Sigmoid colon (tissue), 7 donors: Measurements from ENCODE around the gene NLGN4X. TPM values are rescaled to one million over a fixed set of nuclear protein-coding genes. Genes with fewer than 3 reads are reported as not detected.

Experiments
- DNase-seq: peaks from one replicate; pipeline ENCODE4 v3.0.0-alpha.2; 2019
- H3K27ac ChIP-seq, 4 donors: fragments of 200-600 bp; sonication (generic); one replicate each; pipeline ENCODE4 v1.5.1; 2016 to 2019; ENCODE audit warnings: mild to moderate bottlenecking in 1 of 4
- H3K27me3 ChIP-seq, 3 donors: fragments of 200-600 bp; sonication (generic); one replicate each; pipeline ENCODE4 v1.5.1; 2019; ENCODE audit warnings: mild to moderate bottlenecking in 1 of 3
- H3K36me3 ChIP-seq, 4 donors: fragments of 200-600 bp; sonication (generic); one replicate each; pipeline ENCODE4 v1.5.1; 2016 to 2019
- H3K4me1 ChIP-seq, 4 donors: fragments of 200-600 bp; sonication (generic); one replicate each; pipeline ENCODE4 v1.5.1; 2017 to 2019
- H3K4me3 ChIP-seq, 4 donors: fragments of 200-600 bp; sonication (generic); one replicate each; pipeline ENCODE4 v1.5.1; 2017 to 2019; ENCODE audit warnings: mild to moderate bottlenecking in 2 of 4, moderate library complexity in 1 of 4
- H3K9me3 ChIP-seq, 4 donors: fragments of 200-600 bp in 3 of 4; sonication (generic) in 3 of 4; one replicate each; pipeline versions ENCODE4 v1.5.1 to v1.6.1; 2013 to 2019
- EP300 ChIP-seq, 4 donors: sonication (generic); formaldehyde crosslinking; IDR thresholded peaks; one replicate each; pipeline ENCODE4 v1.6.1; 2017; ENCODE audit warnings: antibody characterized with exemption in 4 of 4
- POLR2A ChIP-seq, 2 donors: fragments of 450-650 bp; IDR thresholded peaks; one replicate each; pipeline ENCODE4 v1.6.1; 2016; ENCODE audit warnings: antibody characterized with exemption in 2 of 2, mild to moderate bottlenecking in 2 of 2, moderate library complexity in 2 of 2
- POLR2AphosphoS5 ChIP-seq, 4 donors: sonication (generic); formaldehyde crosslinking; IDR thresholded peaks; one replicate each; pipeline ENCODE4 v1.6.1; 2017; ENCODE audit warnings: antibody characterized with exemption in 4 of 4
- WGBS, 2 donors: extraction: QIAGEN DNeasy Blood & Tissue Kit; methylation state at CpG; one replicate each; pipeline ENCODE4 v1.1.7; 2013; 5-methylcytosine and 5-hydroxymethylcytosine counted together
- intact Hi-C: fragments of 100-400 bp; cut with DNase I; formaldehyde crosslinking; loops from one replicate; pipeline ENCODE4 v1.15.1; 2023
- polyA plus RNA-seq, 3 donors: library from polyadenylated mRNA; stranded (reverse); fragments of 200-250 nt; gene quantifications; one replicate each; pipeline ENCODE4 v1.2.3, GENCODE V29; 2013
- total RNA-seq, 4 donors: library from RNA; depleted of rRNA; stranded (reverse); fragments of >200 nt; gene quantifications; one replicate each; pipeline ENCODE4 v1.1.0, GENCODE V29; 2016
- TF ChIP-seq, protein P1 (sequence below), 4 experiments: fragments of 450-650 bp in 3 of 4; fragments of 200-600 bp in 1 of 4; IDR thresholded peaks; one replicate each; pipeline ENCODE4 v1.5.1; 2016 to 2019; ENCODE audit warnings: antibody characterized with exemption in 4 of 4, mild to moderate bottlenecking in 3 of 4, moderate library complexity in 2 of 4
- donor health status: healthy with polysubstance abuse.
- donor health status: Bipolar disorder and iron deficiency.
- donor health status: healthy.

NLGN4X gene
- total and polyA plus RNA-seq, 7 donors: under 0.01 to 6.4 (median 4.0) TPM; not detected in 1

DNA sequence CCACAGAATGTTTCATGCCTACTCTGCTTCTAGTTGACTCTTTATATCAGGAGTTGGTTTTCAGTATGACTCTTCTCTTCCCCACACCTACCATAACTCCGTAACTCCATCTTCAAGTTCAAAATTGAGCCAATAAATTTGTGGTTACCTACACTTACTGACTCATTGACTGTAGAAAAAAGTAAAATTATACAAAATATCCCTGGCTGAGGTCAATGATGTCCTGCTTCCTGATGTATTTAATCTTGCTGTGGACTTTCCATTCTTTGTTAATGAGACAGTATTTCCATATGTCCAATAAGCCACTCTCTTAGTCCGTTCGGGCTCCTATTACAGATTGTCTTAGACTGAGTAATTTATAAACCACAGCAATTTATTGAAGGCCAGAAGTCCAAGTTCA, 9.9 kb upstream of the NLGN4X start:
- TF ChIP-seq, protein P1, sequence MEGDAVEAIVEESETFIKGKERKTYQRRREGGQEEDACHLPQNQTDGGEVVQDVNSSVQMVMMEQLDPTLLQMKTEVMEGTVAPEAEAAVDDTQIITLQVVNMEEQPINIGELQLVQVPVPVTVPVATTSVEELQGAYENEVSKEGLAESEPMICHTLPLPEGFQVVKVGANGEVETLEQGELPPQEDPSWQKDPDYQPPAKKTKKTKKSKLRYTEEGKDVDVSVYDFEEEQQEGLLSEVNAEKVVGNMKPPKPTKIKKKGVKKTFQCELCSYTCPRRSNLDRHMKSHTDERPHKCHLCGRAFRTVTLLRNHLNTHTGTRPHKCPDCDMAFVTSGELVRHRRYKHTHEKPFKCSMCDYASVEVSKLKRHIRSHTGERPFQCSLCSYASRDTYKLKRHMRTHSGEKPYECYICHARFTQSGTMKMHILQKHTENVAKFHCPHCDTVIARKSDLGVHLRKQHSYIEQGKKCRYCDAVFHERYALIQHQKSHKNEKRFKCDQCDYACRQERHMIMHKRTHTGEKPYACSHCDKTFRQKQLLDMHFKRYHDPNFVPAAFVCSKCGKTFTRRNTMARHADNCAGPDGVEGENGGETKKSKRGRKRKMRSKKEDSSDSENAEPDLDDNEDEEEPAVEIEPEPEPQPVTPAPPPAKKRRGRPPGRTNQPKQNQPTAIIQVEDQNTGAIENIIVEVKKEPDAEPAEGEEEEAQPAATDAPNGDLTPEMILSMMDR (IDR thresholded peaks at IDR 0.05): no peak
- no peak for TF ChIP-seq POLR2AphosphoS5 (IDR thresholded peaks at IDR 0.05)
- DNase-seq: no peak
- Histone ChIP-seq H3K4me3 (no peak overlapping the region), H3K9me3 (no peaks in the 10 kb centered on the region), H3K27ac (no peak overlapping the region), H3K36me3 (no peaks in the 10 kb centered on the region), H3K4me1 (no peaks in the 10 kb centered on the region), H3K27me3 (no peaks in the 10 kb centered on the region)
- intact Hi-C loops: no loop called here
- whole genome bisulfite sequencing, 2 donors: 89 to 91% methylated on average over 3 of the region's 3 CpGs

DNA sequence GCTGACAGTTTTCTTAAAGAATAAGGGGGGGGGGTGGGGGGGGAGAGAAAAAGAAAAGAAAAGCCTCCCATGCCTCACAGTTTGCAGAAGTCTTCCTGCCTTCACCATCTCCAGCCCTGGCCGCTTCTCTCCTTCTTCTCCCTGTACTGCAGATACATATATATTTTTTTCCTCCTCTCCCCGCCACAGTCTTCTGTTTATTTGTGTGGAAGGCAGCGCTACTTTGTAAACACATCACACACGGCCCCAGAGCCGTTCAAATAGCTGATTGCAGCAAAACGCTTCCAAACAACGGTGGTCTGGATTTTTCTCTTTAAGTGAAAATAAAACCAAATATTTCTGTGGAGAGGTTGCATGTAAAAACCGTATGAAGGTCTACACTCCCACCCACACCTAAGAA, 732 bp downstream of the NLGN4X start:
- H3K9me3 ChIP-seq: no peaks in the 10 kb centered on the region
- TF ChIP-seq POLR2A (IDR thresholded peaks at IDR 0.05) (no peak), POLR2AphosphoS5 (IDR thresholded peaks at IDR 0.05) (no peak), EP300 (IDR thresholded peaks at IDR 0.05) (no peak)
- TF ChIP-seq, protein P1 (IDR thresholded peaks at IDR 0.05): no peak
- H3K4me3 ChIP-seq: peak overlapping the region; percentile 21 to 42 (median 36)
- WGBS, 2 donors: 2 to 6% methylated on average over 8 of the region's 8 CpGs
- H3K36me3 ChIP-seq: no peaks in the 10 kb centered on the region
- no peak overlapping the region for H3K27ac ChIP-seq
- DNase-seq: no peak
- peaks cover 0 to 26% (median 10%) of the 10 kb centered on the region in 3 donors for H3K27me3 ChIP-seq
- peaks cover 0 to 19% (median 12%) of the 10 kb centered on the region in 4 donors for H3K4me1 ChIP-seq
- intact Hi-C loops: loop anchor here (10.0 kb wide), 1 partner anchor 203 kb away; no protein-coding TSS in a partner anchor

DNA sequence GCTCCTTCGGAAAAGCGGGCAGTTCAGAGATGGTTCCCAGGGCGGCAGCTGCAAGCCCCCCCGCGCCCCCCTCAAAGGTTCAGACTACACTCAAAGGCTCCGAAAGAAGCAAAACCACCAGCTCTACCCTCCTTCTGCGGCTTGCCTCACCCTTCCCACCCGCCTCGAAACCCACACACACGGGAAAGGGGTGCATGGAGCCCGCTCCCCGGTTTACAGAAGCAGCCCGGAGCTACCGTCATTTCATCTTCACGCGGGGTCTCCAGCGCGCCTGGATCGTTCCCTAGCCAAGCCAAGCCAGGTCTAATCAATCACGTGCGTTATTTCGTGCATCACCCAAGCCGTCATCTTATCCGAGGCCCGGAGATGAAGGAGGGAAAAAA, 1.2 kb downstream of the NLGN4X start:
- H3K27me3 ChIP-seq: peaks cover 0 to 26% (median 10%) of the 10 kb centered on the region in 3 donors
- TF ChIP-seq POLR2A (IDR thresholded peaks at IDR 0.05): no peak
- no peak for TF ChIP-seq POLR2AphosphoS5 (IDR thresholded peaks at IDR 0.05)
- TF ChIP-seq, protein P1 (IDR thresholded peaks at IDR 0.05): no peak
- no peak for TF ChIP-seq EP300 (IDR thresholded peaks at IDR 0.05)
- no peak for DNase-seq
- H3K4me3 ChIP-seq: peak overlapping the region; percentile 21 to 42 (median 36)
- no peaks in the 10 kb centered on the region for H3K36me3 ChIP-seq
- intact Hi-C loops: loop anchor here (10.0 kb wide), 1 partner anchor 203 kb away; no protein-coding TSS in a partner anchor
- peak overlapping the region in 1 of 4 donors; percentile 28 for H3K27ac ChIP-seq
- peaks cover 0 to 19% (median 12%) of the 10 kb centered on the region in 4 donors for H3K4me1 ChIP-seq
- 3 to 6% methylated on average over 25 of the region's 25 CpGs for WGBS, 2 donors
- H3K9me3 ChIP-seq: no peaks in the 10 kb centered on the region

DNA sequence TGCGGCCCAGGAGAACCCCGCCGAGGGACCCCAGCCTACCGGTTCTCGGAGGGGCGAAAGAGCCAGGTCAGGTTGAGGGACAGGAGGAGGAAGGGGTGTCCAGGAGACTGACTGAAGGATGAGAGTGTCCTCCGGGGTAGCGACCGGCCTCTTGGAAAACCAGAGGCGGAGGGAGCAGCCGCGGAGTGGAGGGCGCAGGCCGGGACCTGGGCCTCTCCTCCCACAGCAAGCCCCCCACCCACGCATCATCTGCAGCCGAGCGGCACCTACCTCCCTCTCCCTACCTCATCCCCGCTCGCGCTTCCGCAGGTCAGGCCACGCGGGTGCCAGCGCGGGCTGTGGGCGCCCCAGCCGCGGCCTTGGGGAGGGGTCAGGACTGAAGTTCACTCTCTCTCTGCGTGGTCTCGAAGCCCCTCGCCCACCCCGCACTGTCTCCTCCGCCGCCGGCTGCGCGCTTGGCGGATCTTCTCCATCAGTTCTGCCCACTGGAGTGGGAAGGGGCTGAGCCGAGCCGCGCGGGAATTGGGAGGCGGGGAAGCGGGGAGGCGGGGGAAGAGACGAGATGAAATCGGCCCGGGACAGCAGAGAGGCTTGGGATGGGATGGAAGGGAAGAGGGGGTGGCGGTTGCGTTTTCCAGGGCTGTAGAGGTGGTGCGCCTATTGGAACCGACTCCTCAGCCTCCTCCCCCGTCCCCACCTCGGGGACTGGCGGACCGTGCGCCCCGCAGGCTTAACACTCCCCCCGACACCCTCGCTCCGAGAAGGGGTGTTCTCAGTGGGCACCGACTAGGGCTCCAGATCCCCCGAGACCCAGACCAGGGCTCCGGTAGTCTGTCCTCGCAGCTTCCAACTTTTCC, 1.8 kb downstream of the NLGN4X start:
- DNase-seq: no peak
- H3K27ac ChIP-seq: peak overlapping the region in 2 of 4 donors; percentile 28 to 37
- peaks cover 0 to 19% (median 12%) of the 10 kb centered on the region in 4 donors for H3K4me1 ChIP-seq
- TF ChIP-seq POLR2A (IDR thresholded peaks at IDR 0.05) (no peak), EP300 (IDR thresholded peaks at IDR 0.05) (no peak)
- TF ChIP-seq, protein P1 (IDR thresholded peaks at IDR 0.05): no peak
- 2 to 4% methylated on average over 64 to 65 of the region's 65 CpGs for WGBS, 2 donors
- no peaks in the 10 kb centered on the region for H3K9me3 ChIP-seq
- no peaks in the 10 kb centered on the region for H3K36me3 ChIP-seq
- peaks cover 0 to 26% (median 10%) of the 10 kb centered on the region in 3 donors for H3K27me3 ChIP-seq
- intact Hi-C loops: loop anchor here (10.0 kb wide), 1 partner anchor 202 kb away; no protein-coding TSS in a partner anchor
- peak overlapping the region; percentile 21 to 42 (median 36) for H3K4me3 ChIP-seq
